Ishikawa (cell line): ENCODE data around the gene DCUN1D3.

ENCODE experiments used
- CREB1 ChIP-seq: IDR thresholded peaks from 2 replicates; pipeline ENCODE4 v1.6.1; 2012; ENCODE audit warnings: low read depth
- EP300 ChIP-seq: IDR thresholded peaks from 2 replicates; pipeline ENCODE4 v1.6.1; 2012; ENCODE audit warnings: borderline replicate concordance
- RAD21 ChIP-seq: IDR thresholded peaks from 2 replicates; pipeline ENCODE4 v1.6.1; 2012; ENCODE audit warnings: low read depth
- YY1 ChIP-seq: IDR thresholded peaks from 2 replicates; pipeline ENCODE4 v1.6.1; 2012; ENCODE audit warnings: low read depth
- ZBTB7A ChIP-seq: IDR thresholded peaks from 2 replicates; pipeline ENCODE4 v1.6.1; 2012; ENCODE audit warnings: low read depth

DNA sequence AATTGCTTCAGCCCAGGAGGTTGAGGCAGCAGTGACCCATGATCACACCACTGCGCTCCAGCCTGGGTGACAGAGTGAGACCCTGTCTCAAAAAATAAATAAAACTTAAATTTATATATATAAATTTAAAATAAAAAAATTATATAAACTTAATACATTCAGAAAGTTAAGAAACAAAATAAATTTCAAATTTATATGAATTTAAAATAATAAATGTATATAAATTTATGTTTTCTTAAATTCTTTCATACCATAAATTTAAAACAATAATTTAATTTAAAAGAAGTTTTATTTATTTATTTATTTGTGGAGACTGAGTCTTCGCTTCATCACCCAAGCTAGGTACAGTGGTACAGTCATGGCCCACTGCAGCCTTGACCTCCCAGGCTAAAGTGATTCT is 20.6 kb upstream of the DCUN1D3 start:
- TF ChIP-seq CREB1 (no peak), RAD21 (no peak), EP300 (no peak), YY1 (no peak), ZBTB7A (no peak)
